GM19455 (cell line): Measurements from ENCODE around the gene BICDL1.

ENCODE experiments used
- ATAC-seq: cut with Tn5 transposase; IDR thresholded peaks from one replicate; pipeline ENCODE4 v1.9.1; 2021; ENCODE audit not compliant: unreplicated experiment

Gene BICDL1

DNA sequence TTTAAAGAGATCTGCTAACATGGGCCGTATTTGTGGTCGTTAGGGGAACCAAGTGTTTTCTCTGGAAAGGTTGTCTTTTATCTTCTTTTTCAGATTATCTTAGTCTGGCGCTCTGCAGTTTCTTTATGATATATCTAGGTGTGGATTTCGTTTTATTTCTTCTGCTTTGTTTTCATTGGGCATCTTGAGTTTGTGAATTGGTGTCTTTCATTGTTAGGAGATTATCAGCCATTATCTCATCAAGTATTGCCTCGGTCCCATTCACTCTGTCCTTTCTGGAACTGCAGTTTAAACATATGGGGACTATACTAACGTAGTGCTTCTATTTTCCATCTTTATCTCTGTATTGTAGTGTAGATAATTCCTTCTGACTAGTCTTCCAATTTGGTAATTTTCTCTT lies 60.4 kb downstream of the BICDL1 start:
- no peak for ATAC-seq

DNA sequence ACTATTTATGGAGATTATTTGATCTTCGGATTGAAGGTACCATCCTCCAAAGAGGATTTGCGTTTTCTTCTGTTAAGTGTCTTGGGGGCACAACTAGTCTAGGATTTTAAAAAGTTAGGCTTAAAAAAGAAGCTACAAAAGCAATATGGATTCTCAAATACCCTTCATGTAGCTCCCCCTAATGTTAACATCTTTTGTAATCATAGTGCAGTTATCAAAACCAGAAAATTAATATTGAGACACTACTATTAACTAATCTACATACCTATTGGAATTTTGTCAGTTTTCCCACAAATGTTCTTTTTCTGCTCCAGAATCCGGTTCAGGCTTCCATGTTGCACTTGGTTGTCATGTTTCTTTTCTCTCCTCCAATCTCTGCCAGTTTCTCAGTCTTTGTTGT lies 62.5 kb downstream of the BICDL1 start:
- ATAC-seq: no peak

GRCh38 chr12:120054293-120054692 lies 65.3 kb downstream of the BICDL1 start:
- ATAC-seq: no peak

- ATAC-seq: no peak
Measured at GRCh38 chr12:120055231-120056000, 66.4 kb downstream of the BICDL1 start.

- no peak for ATAC-seq
Measured at GRCh38 chr12:120056739-120057138, 67.7 kb downstream of the BICDL1 start.

GRCh38 chr12:120060196-120060595 lies 71.2 kb downstream of the BICDL1 start:
- ATAC-seq: no peak

DNA sequence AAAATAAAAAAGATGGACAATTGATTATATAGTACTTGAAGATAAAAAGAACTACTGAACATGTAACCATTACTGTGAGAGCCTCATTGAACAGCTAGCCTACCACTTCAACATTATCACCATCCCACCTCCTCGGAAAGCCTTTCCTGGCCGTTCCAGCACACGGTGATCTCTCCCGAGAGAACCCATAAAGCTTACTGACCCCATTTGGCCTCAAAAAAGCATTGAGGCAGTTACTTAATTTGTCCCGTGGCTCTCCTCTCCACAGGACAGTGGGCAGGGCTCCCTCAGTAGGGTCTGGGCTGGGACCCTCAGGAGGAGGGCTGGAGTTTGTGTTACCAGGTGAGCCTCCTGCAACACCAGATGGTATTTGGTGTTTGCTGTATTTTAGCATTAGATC lies 71.7 kb downstream of the BICDL1 start:
- ATAC-seq: no peak

DNA sequence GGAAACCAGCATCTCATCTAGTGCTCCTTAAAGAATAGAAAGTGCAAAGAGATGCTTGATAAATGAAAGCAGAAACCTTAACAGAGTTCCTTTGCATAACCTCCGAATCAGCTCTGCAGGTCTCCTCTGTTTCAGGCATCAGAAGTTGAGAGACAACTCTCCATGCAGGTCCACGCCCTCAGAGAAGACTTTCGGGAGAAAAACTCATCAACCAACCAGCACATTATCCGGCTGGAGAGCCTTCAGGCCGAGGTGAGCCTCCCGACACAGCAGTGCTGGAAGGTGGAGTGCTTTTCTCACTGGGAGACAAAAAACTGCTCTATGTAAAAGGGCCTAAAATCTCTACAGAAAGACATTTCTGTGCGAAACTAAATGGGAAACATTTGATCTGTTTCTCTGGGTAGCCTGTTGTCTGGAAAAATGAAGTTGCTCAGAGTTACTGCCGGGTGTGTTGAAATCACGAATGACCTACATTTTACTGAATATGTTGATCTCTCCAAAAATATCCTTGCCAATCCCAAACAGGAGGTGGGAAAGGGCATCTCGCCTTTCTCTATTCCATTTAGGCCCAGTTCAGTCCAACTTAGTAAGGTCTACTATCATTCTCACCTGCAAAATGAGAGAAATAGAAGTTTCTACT lies 72.7 kb downstream of the BICDL1 start:
- ATAC-seq: no peak

GRCh38 chr12:120062976-120063579 lies 74.0 kb downstream of the BICDL1 start:
- ATAC-seq: no peak

- no peak for ATAC-seq
Measured at GRCh38 chr12:120064054-120064940, 75.3 kb downstream of the BICDL1 start.

- no peak for ATAC-seq
Measured at GRCh38 chr12:120065472-120065871, 76.4 kb downstream of the BICDL1 start.

GRCh38 chr12:120066341-120066740 lies 77.3 kb downstream of the BICDL1 start:
- ATAC-seq: no peak

DNA sequence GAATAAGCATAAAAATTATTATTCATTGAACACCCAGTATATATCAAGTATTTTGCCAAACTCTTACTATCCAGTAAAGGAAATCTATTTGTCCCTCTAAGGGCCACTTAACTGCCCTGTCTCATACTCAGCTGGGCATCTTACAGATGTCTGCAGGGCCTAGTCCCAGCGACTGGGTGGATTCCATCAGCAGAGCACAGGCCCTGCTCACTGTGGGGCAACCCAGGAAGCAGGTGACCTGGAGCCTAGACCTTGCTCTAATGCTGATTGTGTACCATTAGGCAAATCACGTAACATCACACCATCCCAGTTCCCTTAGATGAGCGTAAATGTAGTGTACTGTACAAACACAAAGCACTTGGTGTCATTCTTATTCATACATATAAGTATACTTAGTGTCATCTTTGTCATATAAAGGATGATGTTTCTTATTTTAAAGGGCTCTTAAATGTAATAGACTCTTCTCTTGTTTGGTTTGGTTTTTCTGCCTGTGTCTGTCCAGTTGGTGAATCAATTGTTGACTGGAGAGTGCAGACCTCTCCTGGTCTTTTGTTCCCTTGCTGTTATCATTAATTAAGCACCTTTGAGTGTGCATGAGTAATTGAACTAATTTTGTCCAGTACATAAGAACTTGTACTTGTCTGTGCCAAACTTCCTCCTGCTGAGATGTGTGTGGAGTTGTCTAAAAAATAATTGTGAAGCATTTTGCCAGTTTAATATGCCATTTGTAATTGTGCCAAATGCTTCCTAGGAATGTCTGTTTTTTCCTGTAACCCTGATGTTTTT lies 78.2 kb downstream of the BICDL1 start:
- no peak for ATAC-seq

GRCh38 chr12:120067901-120068300 lies 78.9 kb downstream of the BICDL1 start:
- ATAC-seq: no peak

GRCh38 chr12:120069278-120069677 lies 80.2 kb downstream of the BICDL1 start:
- no peak for ATAC-seq

GRCh38 chr12:120071493-120072020 lies 82.5 kb downstream of the BICDL1 start:
- ATAC-seq: no peak

- ATAC-seq: no peak
Measured at GRCh38 chr12:120072472-120073249, 83.6 kb downstream of the BICDL1 start.

- no peak for ATAC-seq
Measured at GRCh38 chr12:120075034-120075616, 86.1 kb downstream of the BICDL1 start.

DNA sequence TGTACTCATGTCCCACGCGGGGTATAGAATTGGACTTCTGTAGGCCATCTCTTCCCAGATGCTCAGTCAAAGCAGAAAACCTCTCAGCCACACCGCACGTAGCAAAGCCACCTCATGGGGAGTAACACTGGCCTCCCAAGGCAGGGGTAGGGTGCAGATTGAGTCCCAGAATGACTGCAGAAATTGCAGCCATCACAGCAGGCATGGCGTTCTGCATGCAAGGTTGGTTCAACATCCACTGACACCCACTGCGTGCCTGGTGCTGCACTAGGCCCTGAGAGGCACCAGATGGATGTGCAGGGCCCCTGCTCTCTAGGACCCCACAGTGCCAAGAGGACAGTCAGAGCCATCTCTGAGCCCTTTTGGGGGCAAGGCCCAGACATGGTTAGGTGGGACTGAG lies 87.6 kb downstream of the BICDL1 start:
- no peak for ATAC-seq
